Measurements from ENCODE around the gene KRTAP10-1.
"Not testable (repeated sequence)": the region's sequence is repeated elsewhere in the genome, so short reads cannot be mapped to it uniquely, and the experiment has no call there.

The KRTAP10-1 gene

GRCh38 chr21:44509539-44509938 is 30.5 kb downstream of the KRTAP10-1 start:
- no peaks in the 10 kb centered on the region for H3K36me3 ChIP-seq (ENCODE audit: control insufficient read depth, insufficient read depth, low read length)
- H3K27me3 ChIP-seq (replicated peaks; ENCODE audit: control insufficient read depth, insufficient read depth, low read length, poor library complexity, severe bottlenecking): no peaks in the 10 kb centered on the region
- no peak for DNase-seq
- H3K4me3 ChIP-seq (ENCODE audit: insufficient read depth, low read depth, low read length, poor library complexity, severe bottlenecking): no peak overlapping the region
- no peak overlapping the region for H3K27ac ChIP-seq (ENCODE audit: insufficient read depth, low read length, poor library complexity, severe bottlenecking)
- H3K9me3 ChIP-seq (ENCODE audit: control insufficient read depth, low read length): no peaks in the 10 kb centered on the region
- peaks cover 9% of the 10 kb centered on the region for H3K4me1 ChIP-seq (ENCODE audit: control insufficient read depth, insufficient read depth, low read length, poor library complexity, severe bottlenecking)

GRCh38 chr21:44508711-44509445 is 31.1 kb downstream of the KRTAP10-1 start:
- Histone ChIP-seq H3K9me3 (ENCODE audit: control insufficient read depth, low read length) (no peaks in the 10 kb centered on the region), H3K27me3 (replicated peaks; ENCODE audit: control insufficient read depth, insufficient read depth, low read length, poor library complexity, severe bottlenecking) (no peaks in the 10 kb centered on the region), H3K4me3 (ENCODE audit: insufficient read depth, low read depth, low read length, poor library complexity, severe bottlenecking) (no peak overlapping the region), H3K4me1 (ENCODE audit: control insufficient read depth, insufficient read depth, low read length, poor library complexity, severe bottlenecking) (peaks cover 9% of the 10 kb centered on the region), H3K36me3 (ENCODE audit: control insufficient read depth, insufficient read depth, low read length) (no peaks in the 10 kb centered on the region), H3K27ac (ENCODE audit: insufficient read depth, low read length, poor library complexity, severe bottlenecking) (no peak overlapping the region)
- DNase-seq: no peak

GRCh38 chr21:44508426-44508710 is 31.6 kb downstream of the KRTAP10-1 start:
- Histone ChIP-seq H3K27me3 (replicated peaks; ENCODE audit: control insufficient read depth, insufficient read depth, low read length, poor library complexity, severe bottlenecking) (no peaks in the 10 kb centered on the region), H3K4me1 (ENCODE audit: control insufficient read depth, insufficient read depth, low read length, poor library complexity, severe bottlenecking) (peaks cover 9% of the 10 kb centered on the region), H3K27ac (ENCODE audit: insufficient read depth, low read length, poor library complexity, severe bottlenecking) (no peak overlapping the region), H3K36me3 (ENCODE audit: control insufficient read depth, insufficient read depth, low read length) (no peaks in the 10 kb centered on the region), H3K4me3 (ENCODE audit: insufficient read depth, low read depth, low read length, poor library complexity, severe bottlenecking) (no peak overlapping the region), H3K9me3 (ENCODE audit: control insufficient read depth, low read length) (no peaks in the 10 kb centered on the region)
- DNase-seq: no peak

- Histone ChIP-seq H3K4me3 (ENCODE audit: insufficient read depth, low read depth, low read length, poor library complexity, severe bottlenecking) (no peak overlapping the region), H3K27me3 (replicated peaks; ENCODE audit: control insufficient read depth, insufficient read depth, low read length, poor library complexity, severe bottlenecking) (no peaks in the 10 kb centered on the region), H3K27ac (ENCODE audit: insufficient read depth, low read length, poor library complexity, severe bottlenecking) (no peak overlapping the region), H3K36me3 (ENCODE audit: control insufficient read depth, insufficient read depth, low read length) (no peaks in the 10 kb centered on the region), H3K9me3 (ENCODE audit: control insufficient read depth, low read length) (no peaks in the 10 kb centered on the region), H3K4me1 (ENCODE audit: control insufficient read depth, insufficient read depth, low read length, poor library complexity, severe bottlenecking) (peaks cover 9% of the 10 kb centered on the region)
- DNase-seq: no peak
Measured at GRCh38 chr21:44507673-44508425, 32.1 kb downstream of the KRTAP10-1 start.

- H3K27ac ChIP-seq (ENCODE audit: insufficient read depth, low read length, poor library complexity, severe bottlenecking): no peak overlapping the region
- H3K9me3 ChIP-seq (ENCODE audit: control insufficient read depth, low read length): no peaks in the 10 kb centered on the region
- no peaks in the 10 kb centered on the region for H3K36me3 ChIP-seq (ENCODE audit: control insufficient read depth, insufficient read depth, low read length)
- H3K27me3 ChIP-seq (replicated peaks; ENCODE audit: control insufficient read depth, insufficient read depth, low read length, poor library complexity, severe bottlenecking): no peaks in the 10 kb centered on the region
- H3K4me1 ChIP-seq (ENCODE audit: control insufficient read depth, insufficient read depth, low read length, poor library complexity, severe bottlenecking): peaks cover 9% of the 10 kb centered on the region
- no peak overlapping the region for H3K4me3 ChIP-seq (ENCODE audit: insufficient read depth, low read depth, low read length, poor library complexity, severe bottlenecking)
- no peak for DNase-seq
Measured at GRCh38 chr21:44506279-44507255, 33.4 kb downstream of the KRTAP10-1 start.

GRCh38 chr21:44505673-44506278 is 34.2 kb downstream of the KRTAP10-1 start:
- no peak for DNase-seq
- Histone ChIP-seq H3K4me3 (ENCODE audit: insufficient read depth, low read depth, low read length, poor library complexity, severe bottlenecking) (no peak overlapping the region), H3K9me3 (ENCODE audit: control insufficient read depth, low read length) (no peaks in the 10 kb centered on the region), H3K27me3 (replicated peaks; ENCODE audit: control insufficient read depth, insufficient read depth, low read length, poor library complexity, severe bottlenecking) (no peaks in the 10 kb centered on the region), H3K27ac (ENCODE audit: insufficient read depth, low read length, poor library complexity, severe bottlenecking) (no peak overlapping the region), H3K4me1 (ENCODE audit: control insufficient read depth, insufficient read depth, low read length, poor library complexity, severe bottlenecking) (peaks cover 6% of the 10 kb centered on the region), H3K36me3 (ENCODE audit: control insufficient read depth, insufficient read depth, low read length) (no peaks in the 10 kb centered on the region)

- no peak overlapping the region for H3K27ac ChIP-seq (ENCODE audit: insufficient read depth, low read length, poor library complexity, severe bottlenecking)
- no peak overlapping the region for H3K4me3 ChIP-seq (ENCODE audit: insufficient read depth, low read depth, low read length, poor library complexity, severe bottlenecking)
- DNase-seq: no peak
- H3K4me1 ChIP-seq (ENCODE audit: control insufficient read depth, insufficient read depth, low read length, poor library complexity, severe bottlenecking): no peaks in the 10 kb centered on the region
- H3K9me3 ChIP-seq (ENCODE audit: control insufficient read depth, low read length): no peaks in the 10 kb centered on the region
- H3K27me3 ChIP-seq (replicated peaks; ENCODE audit: control insufficient read depth, insufficient read depth, low read length, poor library complexity, severe bottlenecking): no peaks in the 10 kb centered on the region
- H3K36me3 ChIP-seq (ENCODE audit: control insufficient read depth, insufficient read depth, low read length): no peaks in the 10 kb centered on the region
Measured at GRCh38 chr21:44503901-44504399, 36.0 kb downstream of the KRTAP10-1 start.

GRCh38 chr21:44503006-44503889 is 36.7 kb downstream of the KRTAP10-1 start:
- not testable (repeated sequence) for DNase-seq; H3K27ac ChIP-seq (ENCODE audit: insufficient read depth, low read length, poor library complexity, severe bottlenecking); H3K9me3 ChIP-seq (ENCODE audit: control insufficient read depth, low read length); H3K36me3 ChIP-seq (ENCODE audit: control insufficient read depth, insufficient read depth, low read length); H3K27me3 ChIP-seq (replicated peaks; ENCODE audit: control insufficient read depth, insufficient read depth, low read length, poor library complexity, severe bottlenecking); H3K4me3 ChIP-seq (ENCODE audit: insufficient read depth, low read depth, low read length, poor library complexity, severe bottlenecking); H3K4me1 ChIP-seq (ENCODE audit: control insufficient read depth, insufficient read depth, low read length, poor library complexity, severe bottlenecking)
